Islet of Langerhans (tissue), 1 donor: ENCODE data around the gene SORD.
"Not testable (repeated sequence)": the region's sequence is repeated elsewhere in the genome, so short reads cannot be mapped to it uniquely, and the experiment has no call there.

Source experiments
- FAIRE-seq: peaks from one replicate; lab custom pipeline; 2011; peaks lifted over from hg19 to GRCh38; lab: Jason Lieb, UNC

SORD gene

DNA sequence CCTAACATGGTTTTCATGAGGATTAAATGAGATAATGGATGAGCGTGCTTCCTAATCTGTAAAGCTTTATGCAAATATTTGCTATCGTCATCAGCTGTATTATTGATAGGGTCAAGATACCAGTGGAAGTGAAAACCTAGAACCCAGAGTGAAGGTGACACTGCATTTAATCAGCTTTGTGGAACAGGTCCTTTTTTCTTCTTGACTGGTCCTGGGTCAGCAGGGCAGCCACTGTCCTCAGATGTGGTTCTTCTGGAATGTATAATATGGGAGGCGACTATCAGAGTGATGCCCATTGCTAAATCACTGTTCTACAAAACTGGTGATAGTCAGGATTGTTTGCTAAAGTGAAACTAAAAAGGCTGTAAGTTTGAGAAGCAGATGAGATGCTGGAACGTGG lies 41.4 kb downstream of the SORD start:
- no peak for FAIRE-seq

DNA sequence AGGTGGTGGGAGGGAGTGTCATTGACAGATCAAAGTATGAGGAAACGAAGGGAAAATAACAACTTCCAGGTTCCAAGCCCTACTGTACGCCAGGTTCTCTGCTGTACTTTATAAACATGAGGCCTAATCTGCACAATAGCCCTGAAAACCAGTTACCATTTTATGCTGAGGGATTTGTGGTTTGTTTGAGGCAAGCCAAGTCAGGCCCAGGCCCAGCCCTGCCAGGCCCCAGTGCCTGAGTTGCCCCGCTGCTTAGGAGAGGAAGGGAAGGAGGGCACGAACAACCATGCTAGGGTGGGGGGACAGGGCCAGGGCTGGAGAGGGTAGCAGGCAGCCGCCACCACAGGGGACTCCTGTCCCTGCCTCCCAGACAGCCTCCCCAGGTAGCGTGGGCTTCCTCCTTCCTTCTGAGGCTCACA lies 47.0 kb downstream of the SORD start:
- not testable (repeated sequence) for FAIRE-seq

DNA sequence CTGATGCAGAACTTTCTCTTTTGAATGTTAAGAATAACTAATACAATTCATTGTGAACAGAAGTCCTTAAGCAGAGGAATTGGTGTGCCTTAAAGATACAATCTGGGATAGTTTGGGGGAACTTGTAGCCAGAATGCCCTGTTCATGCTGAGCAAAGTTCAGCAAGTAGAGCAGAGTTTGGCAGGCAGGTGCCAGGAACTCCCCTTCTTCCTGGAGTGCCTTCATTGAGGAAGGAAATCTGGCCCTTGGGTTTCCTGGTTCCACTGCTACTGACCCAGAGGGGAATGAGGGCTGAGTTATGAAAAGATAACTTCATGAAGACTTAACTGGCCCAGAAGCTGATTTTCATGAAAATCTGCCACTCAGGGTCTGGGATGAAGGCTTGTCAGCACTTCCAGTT lies 50.6 kb downstream of the SORD start:
- peak; percentile 27 for FAIRE-seq

DNA sequence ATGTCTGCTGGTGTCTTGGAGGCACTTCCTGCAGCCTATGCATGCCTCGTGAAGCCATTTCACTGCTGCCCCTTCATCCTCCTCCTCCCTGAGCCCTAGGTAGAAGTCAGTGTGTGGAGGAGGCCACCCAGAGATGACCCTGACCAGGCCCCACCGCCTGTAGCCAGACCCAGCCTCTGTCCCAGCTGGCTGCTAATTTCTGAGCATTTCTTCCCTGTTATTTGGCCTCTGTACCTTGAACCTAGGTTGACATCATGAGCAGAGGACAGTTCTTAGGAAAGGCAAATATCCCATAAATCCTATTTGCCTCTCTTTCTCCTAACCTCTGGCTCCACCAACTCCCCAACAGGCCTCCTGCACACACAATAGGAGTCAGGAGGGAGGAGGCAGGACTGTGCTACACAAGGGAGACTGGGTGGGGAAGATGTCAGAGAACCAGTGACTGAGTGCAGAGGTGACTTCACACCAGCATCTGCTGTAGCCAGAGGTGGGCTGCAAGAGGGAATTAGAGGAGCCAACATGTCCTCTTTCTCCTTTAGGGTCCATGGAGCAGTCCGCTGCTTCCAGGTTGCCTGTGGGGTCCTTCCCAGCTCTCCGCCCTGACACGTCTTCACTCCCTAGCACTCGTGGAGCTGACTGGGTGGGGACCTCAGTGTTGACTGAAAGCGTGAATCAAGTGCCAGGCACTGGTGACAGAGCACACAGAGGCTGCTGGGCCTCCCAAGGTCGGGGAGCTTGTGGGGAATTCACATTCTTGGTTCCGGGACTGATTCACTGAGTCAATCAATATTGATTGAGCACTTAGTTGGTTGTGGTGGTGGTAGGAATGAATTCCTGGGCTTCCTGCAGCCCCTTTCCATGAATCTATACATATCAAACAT lies 52.7 kb downstream of the SORD start:
- not testable (repeated sequence) for FAIRE-seq

DNA sequence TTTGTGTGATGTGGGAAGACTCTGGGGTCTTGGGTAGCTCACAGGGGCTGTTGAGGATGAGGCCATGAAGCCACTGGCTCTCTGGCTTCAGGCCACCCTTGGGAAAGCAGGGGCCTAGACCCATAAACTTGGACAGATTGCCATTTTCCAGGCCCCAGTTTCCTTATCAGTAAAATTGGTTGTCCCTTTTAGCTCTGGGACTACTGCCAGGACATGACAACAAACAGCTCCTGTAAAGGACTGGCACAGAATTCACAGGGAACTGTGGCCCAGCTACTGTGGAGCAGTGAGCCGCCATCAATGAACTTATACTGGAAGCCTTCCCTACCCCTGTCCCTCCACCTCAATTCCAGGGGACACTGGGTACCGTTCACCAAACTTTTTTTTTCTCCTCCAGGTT lies 54.4 kb downstream of the SORD start:
- FAIRE-seq = not testable (repeated sequence)

DNA sequence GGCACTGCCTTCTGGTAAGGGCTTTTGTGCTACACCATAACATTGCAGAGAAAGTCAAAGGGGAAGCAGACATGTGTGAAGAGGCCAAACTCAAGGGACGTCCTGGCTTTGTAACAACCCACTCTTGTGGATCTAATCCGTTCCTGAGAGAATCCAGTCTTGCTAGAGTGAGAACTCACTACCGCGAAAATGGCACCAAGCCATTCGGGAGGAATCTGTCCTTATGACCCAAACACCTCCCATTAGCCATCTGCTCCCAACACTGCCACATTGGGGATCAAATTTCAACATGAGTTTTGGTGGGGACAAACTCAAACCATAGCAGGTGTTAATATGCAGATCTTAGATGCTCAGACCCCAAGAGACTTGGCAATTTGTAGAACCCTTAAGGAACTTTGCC lies 56.2 kb downstream of the SORD start:
- FAIRE-seq = not testable (repeated sequence)

DNA sequence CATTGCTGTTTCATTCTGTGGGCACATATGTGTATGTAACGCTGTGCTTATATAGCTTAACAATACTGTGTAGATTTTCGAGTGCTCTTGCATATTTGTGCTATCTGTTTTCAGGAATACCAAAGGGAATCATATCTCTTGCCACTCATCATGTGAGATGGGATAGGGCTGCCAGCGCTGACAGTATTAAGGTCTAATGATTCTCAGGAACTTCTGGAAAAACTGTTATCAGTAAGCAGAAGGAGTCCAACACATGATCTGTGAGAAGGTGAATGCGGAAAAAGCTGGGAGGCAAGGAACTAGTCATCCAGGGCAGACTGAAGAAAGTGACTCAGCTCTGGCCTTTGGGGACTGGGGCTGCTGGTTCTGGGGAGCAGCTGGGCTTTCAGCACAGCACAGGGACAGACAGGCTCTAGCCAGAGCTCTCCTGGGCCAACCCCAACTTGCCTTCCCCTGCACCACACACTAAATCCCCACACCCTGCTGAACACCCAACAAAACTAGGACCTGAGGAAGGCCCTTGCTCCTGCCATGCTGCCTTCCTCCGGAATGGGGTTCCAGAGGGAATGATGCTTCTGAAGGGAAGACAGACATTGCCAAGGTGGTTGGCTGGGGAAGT lies 56.7 kb downstream of the SORD start:
- not testable (repeated sequence) for FAIRE-seq

DNA sequence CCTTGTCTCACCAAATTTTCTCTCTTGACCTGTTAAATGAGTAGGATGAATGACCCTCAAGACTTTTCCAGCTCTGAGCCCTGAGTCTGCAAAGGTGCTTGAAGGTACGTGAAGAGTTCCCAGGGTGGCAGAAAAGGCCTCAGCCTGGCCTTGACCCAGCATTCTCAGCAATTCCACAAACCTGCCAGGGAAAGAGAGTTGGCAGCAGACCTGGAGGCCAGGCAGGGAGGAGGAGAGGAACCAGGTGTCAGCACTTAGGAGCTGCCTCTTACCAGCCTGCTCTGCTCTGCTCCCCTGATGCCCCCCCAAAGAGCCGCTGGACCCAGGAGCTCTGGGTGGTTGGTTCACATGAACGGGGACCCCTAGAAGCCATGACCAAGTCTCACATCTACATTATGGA lies 57.6 kb downstream of the SORD start:
- not testable (repeated sequence) for FAIRE-seq

DNA sequence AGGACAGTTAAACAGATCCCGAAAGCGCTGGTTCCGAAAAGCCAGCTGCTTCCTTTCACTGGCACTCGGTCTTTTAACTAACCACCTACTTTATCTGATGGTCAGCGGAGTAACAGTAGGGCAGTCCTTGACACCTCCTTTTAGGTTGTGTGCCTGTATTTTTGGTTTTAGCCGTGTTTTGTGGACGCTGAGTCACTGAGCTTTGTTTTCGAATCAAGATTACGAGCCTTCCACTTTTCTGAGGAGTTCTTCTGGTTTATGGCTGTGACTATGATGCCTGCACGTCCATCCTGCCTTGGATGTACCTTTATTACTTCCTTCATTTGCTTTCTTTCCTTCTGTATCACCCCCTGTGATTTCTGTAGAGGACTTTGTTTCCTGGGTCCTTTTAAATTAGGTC lies 59.4 kb downstream of the SORD start:
- FAIRE-seq = not testable (repeated sequence)

DNA sequence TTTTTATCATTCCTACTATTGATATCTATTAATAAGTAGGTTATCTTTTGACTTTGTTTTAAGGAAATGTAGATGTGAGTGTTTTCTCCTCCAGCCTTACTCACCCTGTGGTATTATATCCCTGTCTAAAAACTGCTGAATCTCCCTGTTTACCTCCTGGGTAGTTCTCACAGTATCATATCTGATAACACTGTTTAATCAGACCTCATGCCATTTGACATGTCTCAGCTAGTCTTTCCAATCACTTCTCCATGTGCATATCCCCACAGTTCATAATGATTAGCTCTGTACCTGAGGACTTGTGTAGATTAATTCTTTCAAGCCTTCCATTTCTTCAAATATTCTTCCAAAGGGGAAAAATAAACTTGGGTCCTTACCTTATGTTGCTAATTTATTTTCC lies 60.2 kb downstream of the SORD start:
- no peak for FAIRE-seq

DNA sequence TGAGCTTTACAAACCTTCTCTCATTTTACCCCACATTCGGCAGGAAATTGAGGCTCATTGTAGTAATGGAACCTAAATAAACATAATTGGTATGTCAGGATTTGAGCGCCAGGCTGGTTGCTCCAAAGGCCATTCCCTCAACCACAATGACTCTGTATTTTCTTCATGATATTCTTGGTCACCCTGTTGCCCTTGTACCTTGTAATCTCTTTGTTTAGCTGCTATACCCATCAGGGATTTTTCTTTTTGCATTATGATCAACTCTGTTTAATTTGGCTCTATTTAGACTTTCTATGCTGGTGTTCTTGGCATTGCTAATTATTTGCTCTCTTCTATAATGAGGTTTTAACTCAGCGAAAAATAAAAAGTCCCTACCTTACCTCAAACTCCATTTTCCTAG lies 61.2 kb downstream of the SORD start:
- FAIRE-seq = no peak

DNA sequence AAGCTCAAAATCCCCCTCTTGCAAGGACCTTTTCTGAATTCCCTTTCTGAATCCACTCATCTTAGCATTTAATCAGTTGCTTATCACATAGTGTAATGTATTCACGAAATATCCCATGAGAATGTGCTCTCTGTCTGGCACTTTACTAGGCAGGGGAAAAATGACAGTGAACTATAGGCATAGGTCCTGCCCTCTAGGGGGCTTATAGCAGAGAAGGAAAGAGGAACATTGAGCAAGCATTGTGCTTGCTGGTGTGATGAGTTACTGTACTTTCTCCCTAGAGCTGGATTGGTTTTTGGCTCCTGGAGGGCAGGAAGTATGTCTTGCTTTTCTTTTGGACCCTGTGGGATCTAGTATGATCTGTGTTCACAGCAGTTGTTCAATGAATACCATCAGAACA lies 64.5 kb downstream of the SORD start:
- no peak for FAIRE-seq

DNA sequence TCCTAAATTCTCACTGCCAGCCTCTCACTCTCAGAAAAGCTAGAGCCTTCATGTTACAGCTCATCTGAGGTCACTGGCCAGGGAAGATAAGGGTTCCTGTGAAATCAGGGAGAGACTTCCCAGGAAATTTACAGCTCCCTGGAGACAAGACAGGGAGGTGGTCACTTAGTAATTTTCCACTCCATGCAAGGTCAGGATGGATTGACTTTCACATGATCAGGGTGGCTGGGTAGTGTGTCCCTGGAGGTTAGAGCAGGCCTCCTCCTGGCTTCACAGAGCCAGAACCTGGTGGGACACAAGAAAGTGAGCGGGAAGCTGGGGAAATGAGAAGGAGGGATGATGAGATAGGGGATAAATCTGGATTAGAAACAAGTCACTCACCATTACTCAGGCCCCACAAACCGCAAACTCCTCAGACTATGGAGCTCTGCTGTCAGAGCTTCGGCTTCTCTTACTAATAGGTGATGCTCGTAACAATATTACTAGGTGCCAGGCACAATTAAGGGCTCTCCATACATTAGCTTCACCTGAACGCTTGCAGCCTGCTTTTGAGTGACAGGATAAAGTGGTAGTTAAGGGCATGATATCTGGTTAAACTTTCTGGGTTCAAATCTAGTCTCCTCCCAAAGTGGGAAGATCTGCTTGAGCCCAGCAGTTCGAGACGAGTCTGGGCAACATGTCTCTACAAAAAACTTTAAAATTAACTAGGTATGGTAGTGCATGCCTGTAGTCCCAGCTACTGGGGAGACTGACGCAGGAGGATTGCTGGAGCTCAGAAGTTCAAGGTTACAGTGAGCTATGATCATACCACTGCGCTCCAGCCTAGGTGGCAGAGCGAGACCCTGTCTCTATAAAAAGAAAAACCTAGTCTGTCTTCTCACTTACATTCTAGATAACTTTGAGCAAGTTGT lies 66.1 kb downstream of the SORD start:
- no peak for FAIRE-seq

DNA sequence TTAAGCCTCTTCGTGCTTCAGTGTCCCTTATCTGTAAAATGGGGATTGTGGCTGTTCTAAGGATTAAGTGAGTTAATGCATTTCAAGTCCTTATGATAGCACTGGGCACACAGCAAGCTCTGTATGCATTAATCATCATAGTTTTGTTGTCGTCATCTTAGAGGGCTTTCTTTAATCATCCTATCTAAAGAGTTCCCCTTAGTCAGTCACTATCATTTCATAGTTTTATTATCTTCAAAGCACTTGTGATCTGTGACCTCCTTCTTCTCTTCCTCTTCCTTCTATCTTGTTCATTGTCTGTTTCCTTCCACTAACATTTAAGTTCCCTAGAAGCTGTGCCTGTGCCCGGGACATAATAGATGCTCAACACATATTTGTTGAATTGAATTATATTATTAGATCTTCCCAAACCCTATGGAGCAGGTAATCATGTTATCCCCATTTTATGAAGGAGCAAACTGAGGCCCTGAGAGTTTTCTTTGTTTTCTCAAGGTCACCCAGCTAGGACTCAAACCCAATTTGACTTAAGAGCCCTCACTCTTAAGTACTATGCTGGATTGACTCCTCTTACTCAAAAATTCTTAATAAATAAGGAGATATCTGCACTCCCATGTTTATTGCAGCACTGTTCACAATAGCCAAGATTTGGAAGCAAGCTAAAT lies 66.8 kb downstream of the SORD start:
- FAIRE-seq = no peak

DNA sequence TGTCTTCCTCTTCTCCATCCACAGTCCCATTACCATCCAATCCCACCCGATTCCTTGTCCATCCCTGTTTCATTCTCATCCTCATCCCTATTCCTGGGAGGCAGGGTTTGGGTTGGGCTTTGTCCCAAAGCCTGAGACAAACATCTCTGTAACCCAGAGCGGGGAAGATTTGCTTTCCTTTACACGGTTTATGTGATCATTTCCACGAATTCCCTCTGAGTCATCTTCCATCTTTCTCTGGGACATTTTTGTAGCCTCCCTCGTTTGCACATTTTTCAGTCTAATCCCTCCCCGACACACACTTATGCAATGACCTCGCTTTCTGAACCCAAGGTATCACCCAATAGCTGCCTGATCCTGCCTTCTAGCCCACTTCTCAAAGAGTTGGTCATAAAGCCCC lies 68.2 kb downstream of the SORD start:
- FAIRE-seq = no peak

DNA sequence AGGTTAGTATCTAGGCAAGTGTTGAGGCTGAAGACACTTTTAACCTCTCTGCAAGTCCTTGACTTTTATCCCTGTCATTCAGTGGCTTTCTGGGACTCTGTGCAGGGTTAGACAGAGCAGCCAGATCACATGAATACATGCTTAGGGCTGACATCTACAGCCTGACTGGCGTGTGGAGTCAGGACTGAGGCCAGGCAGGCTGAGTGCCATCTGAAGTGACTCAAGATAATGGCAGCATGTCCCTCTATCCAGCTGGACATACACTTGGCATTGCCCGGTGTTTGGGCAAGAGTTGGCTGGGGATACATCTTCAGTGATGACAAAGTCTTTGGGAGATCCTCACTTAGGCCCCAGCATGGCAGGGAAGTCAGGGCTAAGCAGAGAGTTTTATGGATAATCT lies 68.6 kb downstream of the SORD start:
- no peak for FAIRE-seq

DNA sequence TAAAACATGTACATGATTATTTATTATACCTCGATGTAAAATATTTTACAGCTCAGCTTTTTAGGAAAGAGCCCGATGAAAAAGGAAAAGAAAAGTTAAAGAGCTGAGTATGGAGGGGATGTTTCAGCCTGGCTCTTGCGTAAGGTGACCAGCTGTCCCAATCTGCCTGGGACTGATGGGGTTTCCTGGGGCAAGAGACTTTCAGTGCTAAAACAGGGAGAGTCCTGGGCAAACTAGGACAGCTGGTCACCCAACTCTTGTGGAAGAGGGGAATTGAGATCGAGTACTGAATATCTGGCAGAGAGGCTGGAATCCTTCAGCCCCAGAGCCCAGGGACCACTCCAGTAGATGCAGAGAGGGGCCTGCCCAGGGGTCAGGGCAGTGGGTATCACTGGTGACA lies 70.0 kb downstream of the SORD start:
- FAIRE-seq = no peak

DNA sequence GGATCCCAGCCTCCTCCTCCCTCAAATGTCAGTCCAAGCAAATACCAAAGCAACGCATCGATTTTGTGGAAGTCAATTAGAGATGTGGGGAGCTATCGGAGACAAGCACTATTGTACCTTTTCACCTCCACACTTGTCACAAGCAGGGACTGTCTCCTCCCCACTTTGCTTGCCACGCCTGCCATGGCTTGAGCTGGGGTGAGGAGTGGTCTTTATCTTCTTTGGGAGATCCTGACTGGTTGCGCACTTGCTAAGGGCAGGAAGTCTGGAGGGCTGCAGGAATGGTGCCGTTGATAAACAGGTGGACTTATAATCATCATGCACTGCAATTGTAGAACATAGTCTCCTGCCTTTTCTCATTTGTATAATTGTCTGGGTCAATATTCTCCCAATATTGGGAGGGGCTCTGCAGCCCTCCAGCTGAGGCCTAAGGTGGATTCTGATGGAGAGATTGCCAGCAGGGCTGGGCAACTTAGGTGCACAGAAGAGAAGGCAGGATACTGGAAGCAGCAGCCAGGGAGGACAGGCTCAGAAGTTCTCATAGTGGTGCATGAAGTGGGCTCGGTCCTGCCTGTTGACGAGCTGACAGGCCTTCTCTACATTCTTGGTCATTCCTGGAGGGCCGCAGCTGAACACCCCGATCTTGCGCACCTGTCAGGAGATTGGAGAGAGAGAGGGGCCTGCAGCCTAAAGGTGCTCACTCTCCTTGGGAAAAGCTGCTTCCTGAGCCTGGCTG lies 70.8 kb downstream of the SORD start:
- no peak for FAIRE-seq

DNA sequence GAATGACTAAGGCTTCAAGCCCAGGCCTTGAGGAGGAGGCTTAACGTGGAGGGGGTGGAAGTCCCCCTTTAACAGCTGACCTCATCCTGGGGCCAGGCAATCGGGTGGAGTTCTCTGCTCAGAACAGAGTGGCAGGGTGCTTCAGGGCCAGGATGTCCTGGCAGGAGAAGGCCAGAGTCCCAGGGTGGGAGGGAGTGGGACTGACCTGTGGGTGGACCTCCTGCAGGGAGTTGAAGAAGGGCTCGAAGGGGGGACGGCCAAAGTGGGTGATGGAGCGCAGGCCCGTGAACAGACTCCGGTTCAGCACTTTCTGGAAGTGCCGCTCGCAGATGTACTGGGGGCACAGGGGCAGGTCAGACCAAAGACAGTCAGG lies 71.3 kb downstream of the SORD start:
- no peak for FAIRE-seq

DNA sequence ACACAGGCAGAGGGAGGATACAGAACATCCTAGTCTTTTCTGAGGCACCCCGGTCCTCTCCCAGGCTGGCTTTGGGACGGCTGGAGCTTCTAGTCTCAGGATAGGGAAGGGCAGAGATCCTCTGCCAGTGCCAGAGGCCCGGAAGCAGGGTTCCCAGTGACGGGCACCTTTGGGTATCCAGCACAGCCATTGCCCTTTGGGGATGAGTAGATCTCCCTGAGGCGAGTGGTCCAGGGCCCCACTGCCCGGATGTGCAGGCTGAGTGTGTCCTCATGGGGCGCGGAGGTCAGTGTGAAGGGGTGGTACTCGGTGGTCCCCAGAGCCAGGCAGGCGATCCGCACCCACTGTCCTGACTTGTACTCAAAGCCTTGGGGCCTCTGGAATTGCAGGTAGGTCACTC lies 72.7 kb downstream of the SORD start:
- FAIRE-seq = no peak

DNA sequence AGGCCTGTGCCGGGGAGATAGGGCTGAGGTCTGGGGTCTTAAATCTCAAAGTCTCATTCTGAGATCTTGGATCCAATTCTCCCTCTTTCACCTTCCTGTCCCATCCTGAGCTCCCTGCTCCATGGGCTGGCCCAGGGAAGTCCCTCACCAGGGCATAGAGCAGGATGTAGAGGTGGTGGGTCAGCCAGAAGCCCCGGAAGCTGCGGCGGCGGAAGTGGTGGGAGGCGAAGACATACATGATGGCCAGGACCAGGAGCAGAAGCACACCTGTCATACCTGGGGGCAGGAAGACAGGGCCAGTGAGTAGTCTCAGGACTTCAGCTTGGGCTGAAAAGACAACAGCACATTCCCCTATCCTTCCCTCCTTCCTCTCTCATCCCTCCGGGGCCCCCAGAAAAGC lies 74.5 kb downstream of the SORD start:
- FAIRE-seq = no peak
